Measurements from ENCODE around the gene SERPING1.

The SERPING1 gene

DNA sequence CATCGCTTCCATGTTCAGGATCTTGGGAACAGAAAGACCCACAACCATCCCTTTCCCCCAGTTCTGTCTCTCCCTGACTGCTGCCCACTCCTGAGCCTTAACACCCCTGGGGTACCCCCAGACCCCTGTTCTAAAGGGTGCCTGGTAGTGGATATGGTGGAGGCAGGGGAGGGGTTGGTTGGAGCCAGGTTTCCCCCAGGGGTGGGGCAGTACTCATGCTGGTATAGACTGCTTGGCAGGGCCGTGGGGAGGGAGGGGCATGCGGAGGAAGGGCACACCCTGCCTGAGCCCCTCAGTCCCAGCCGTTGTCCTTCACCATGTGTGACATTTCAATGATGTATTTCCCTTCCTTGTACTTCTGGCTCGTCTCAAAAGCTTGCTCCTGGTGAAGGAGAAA is 48.2 kb downstream of the SERPING1 start:
- Histone ChIP-seq H3K36me3 (replicated peaks; ENCODE audit: insufficient read depth, low read length) (no peaks in the 10 kb centered on the region), H3K4me1 (ENCODE audit: low read length) (peaks cover 20% of the 10 kb centered on the region), H3K4me2 (ENCODE audit: low read depth, low read length) (no peak overlapping the region), H3F3A (ENCODE audit: insufficient read depth, low read length) (peaks cover 13% of the 10 kb centered on the region), H3K79me2 (ENCODE audit: low read length) (no peaks in the 10 kb centered on the region), H3K27ac (ENCODE audit: low read length) (no peak overlapping the region), H4K20me1 (ENCODE audit: insufficient read depth, low read length) (no peaks in the 10 kb centered on the region), H3K9me2 (replicated peaks; ENCODE audit: insufficient read depth, low read length) (no peaks in the 10 kb centered on the region), H3K9ac (ENCODE audit: low read length) (no peak overlapping the region), H3K9me3 (replicated peaks; ENCODE audit: insufficient read depth, low read length) (no peaks in the 10 kb centered on the region), H3K27me3 (replicated peaks; ENCODE audit: insufficient read depth, low read length) (peaks cover 29% of the 10 kb centered on the region), H2AFZ (ENCODE audit: low read length) (no peak overlapping the region), H3K4me3 (ENCODE audit: low read length) (no peak overlapping the region)
- no peak for DNase-seq
- TF ChIP-seq EZH2phosphoT487 (IDR thresholded peaks at IDR 0.05; ENCODE audit: low read length) (no peak), EZH2 (optimal IDR thresholded peaks at IDR 0.05; ENCODE audit: low read depth, low read length) (no peak)
- TF ChIP-seq, protein P1, sequence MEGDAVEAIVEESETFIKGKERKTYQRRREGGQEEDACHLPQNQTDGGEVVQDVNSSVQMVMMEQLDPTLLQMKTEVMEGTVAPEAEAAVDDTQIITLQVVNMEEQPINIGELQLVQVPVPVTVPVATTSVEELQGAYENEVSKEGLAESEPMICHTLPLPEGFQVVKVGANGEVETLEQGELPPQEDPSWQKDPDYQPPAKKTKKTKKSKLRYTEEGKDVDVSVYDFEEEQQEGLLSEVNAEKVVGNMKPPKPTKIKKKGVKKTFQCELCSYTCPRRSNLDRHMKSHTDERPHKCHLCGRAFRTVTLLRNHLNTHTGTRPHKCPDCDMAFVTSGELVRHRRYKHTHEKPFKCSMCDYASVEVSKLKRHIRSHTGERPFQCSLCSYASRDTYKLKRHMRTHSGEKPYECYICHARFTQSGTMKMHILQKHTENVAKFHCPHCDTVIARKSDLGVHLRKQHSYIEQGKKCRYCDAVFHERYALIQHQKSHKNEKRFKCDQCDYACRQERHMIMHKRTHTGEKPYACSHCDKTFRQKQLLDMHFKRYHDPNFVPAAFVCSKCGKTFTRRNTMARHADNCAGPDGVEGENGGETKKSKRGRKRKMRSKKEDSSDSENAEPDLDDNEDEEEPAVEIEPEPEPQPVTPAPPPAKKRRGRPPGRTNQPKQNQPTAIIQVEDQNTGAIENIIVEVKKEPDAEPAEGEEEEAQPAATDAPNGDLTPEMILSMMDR (IDR thresholded peaks at IDR 0.05; ENCODE audit: low read length) = no peak

DNA sequence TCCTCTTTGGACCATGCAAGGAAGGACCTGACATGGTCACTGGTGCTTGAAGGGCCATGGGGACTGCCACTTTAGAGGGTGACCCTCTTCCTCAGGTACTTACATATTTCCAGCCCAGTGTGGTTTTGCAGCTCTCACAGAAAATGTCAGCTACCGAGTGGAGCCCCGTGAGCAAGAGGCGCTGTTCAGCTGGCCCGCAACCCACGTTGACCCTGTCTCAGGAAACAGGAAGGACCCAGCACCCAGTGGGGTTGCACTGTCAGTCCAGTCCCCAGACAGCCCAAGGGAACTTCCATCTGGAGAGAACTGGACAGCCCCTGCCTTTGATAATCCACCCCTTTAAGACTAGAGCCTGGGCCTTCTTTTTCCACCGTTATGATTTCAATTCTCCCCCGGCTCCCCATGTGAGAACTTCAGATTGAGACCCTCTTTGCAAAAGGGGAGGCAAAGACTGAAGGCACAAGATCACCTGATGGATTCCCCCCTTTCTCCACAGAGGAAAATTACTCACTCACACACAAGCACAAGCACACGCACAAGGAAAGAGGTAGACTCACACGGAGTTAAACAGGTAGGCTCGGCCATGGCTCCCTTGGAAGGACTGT is 48.8 kb downstream of the SERPING1 start:
- H3K36me3 ChIP-seq (replicated peaks; ENCODE audit: insufficient read depth, low read length) = no peaks in the 10 kb centered on the region
- no peaks in the 10 kb centered on the region for H3K9me3 ChIP-seq (replicated peaks; ENCODE audit: insufficient read depth, low read length)
- H4K20me1 ChIP-seq (ENCODE audit: insufficient read depth, low read length) = no peaks in the 10 kb centered on the region
- TF ChIP-seq EZH2 (optimal IDR thresholded peaks at IDR 0.05; ENCODE audit: low read depth, low read length) (no peak), EZH2phosphoT487 (IDR thresholded peaks at IDR 0.05; ENCODE audit: low read length) (no peak)
- TF ChIP-seq, protein P1 (IDR thresholded peaks at IDR 0.05; ENCODE audit: low read length) = no peak
- no peak overlapping the region for H3K9ac ChIP-seq (ENCODE audit: low read length)
- H3K79me2 ChIP-seq (ENCODE audit: low read length) = no peaks in the 10 kb centered on the region
- no peak overlapping the region for H3K4me2 ChIP-seq (ENCODE audit: low read depth, low read length)
- no peak overlapping the region for H2AFZ ChIP-seq (ENCODE audit: low read length)
- peaks cover 17% of the 10 kb centered on the region for H3K4me1 ChIP-seq (ENCODE audit: low read length)
- H3K27me3 ChIP-seq (replicated peaks; ENCODE audit: insufficient read depth, low read length) = peaks cover 29% of the 10 kb centered on the region
- no peak for DNase-seq
- no peak overlapping the region for H3K4me3 ChIP-seq (ENCODE audit: low read length)
- peaks cover 9% of the 10 kb centered on the region for H3F3A ChIP-seq (ENCODE audit: insufficient read depth, low read length)
- no peaks in the 10 kb centered on the region for H3K9me2 ChIP-seq (replicated peaks; ENCODE audit: insufficient read depth, low read length)
- no peak overlapping the region for H3K27ac ChIP-seq (ENCODE audit: low read length)

DNA sequence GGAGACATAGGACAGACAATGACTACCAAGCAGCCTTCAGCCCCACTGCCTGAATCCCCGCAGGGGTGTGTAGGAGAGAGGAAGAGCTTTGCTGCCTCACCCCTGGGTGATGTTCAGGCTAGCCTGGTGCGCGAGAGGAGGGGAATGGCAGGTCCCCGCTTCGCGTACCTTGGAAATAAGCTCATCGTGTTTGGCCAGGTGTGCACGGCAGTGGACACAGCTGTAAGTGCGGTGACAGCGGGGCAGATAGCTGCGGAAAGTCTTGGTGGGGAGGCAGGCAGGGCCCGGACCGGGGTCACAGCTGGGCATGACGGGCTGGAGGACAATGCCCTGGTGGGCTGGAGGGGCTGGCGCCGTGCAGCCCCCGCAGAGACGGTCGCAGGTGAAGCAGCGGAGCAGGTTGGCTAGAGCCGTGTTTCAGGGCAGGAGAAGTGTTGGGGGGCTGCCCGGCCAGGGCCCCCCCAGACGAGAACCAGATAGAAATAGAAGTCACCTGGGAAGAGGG is 49.4 kb downstream of the SERPING1 start:
- H2AFZ ChIP-seq (ENCODE audit: low read length) = no peak overlapping the region
- no peaks in the 10 kb centered on the region for H3K79me2 ChIP-seq (ENCODE audit: low read length)
- H3K36me3 ChIP-seq (replicated peaks; ENCODE audit: insufficient read depth, low read length) = no peaks in the 10 kb centered on the region
- no peak overlapping the region for H3K4me3 ChIP-seq (ENCODE audit: low read length)
- H3K9ac ChIP-seq (ENCODE audit: low read length) = no peak overlapping the region
- no peak overlapping the region for H3K4me2 ChIP-seq (ENCODE audit: low read depth, low read length)
- no peaks in the 10 kb centered on the region for H4K20me1 ChIP-seq (ENCODE audit: insufficient read depth, low read length)
- H3K9me3 ChIP-seq (replicated peaks; ENCODE audit: insufficient read depth, low read length) = no peaks in the 10 kb centered on the region
- peaks cover 29% of the 10 kb centered on the region for H3K27me3 ChIP-seq (replicated peaks; ENCODE audit: insufficient read depth, low read length)
- H3F3A ChIP-seq (ENCODE audit: insufficient read depth, low read length) = peaks cover 7% of the 10 kb centered on the region
- TF ChIP-seq, protein P1 (IDR thresholded peaks at IDR 0.05; ENCODE audit: low read length) = no peak
- no peak for TF ChIP-seq EZH2 (optimal IDR thresholded peaks at IDR 0.05; ENCODE audit: low read depth, low read length)
- no peak for TF ChIP-seq EZH2phosphoT487 (IDR thresholded peaks at IDR 0.05; ENCODE audit: low read length)
- no peak overlapping the region for H3K27ac ChIP-seq (ENCODE audit: low read length)
- no peaks in the 10 kb centered on the region for H3K9me2 ChIP-seq (replicated peaks; ENCODE audit: insufficient read depth, low read length)
- peaks cover 17% of the 10 kb centered on the region for H3K4me1 ChIP-seq (ENCODE audit: low read length)
- no peak for DNase-seq

Measured in MM.1S (cell line).